SU-DHL-6 (cell line): ENCODE data around the gene TTLL9.

Experiments
- H2AFZ ChIP-seq: fragments of 200-600 bp; sonication (generic); 2 replicates; pipeline ENCODE4 v1.6.1; 2014; ENCODE audit warnings: low read depth, mild to moderate bottlenecking, moderate library complexity, mixed read lengths, antibody characterized with exemption, low read length; ENCODE audit not compliant: severe bottlenecking
- H3F3A ChIP-seq: fragments of 200-600 bp; shearing (Covaris generic); 2 replicates; pipeline ENCODE4 v1.6.0; 2016; ENCODE audit warnings: antibody characterized with exemption, mild to moderate bottlenecking; ENCODE audit not compliant: insufficient read depth
- H3K27ac ChIP-seq: fragments of 200-600 bp; sonication (generic); 2 replicates; pipeline ENCODE4 v1.5.1; 2016; ENCODE audit warnings: low read depth, mild to moderate bottlenecking, low read length, moderate library complexity, mixed read lengths
- H3K27me3 ChIP-seq: fragments of 200-600 bp; sonication (generic), shearing (Covaris generic); 2 replicates; pipeline ENCODE4 v1.6.0; 2014; ENCODE audit warnings: mild to moderate bottlenecking, low read length
- H3K36me3 ChIP-seq: fragments of 200-600 bp; sonication (generic); 2 replicates; pipeline ENCODE4 v1.6.1; 2014; ENCODE audit warnings: mild to moderate bottlenecking, low read length, mixed read lengths
- H3K4me2 ChIP-seq: fragments of 300-600, 200-600 bp; shearing (Covaris generic), sonication (generic); 2 replicates; pipeline ENCODE4 v1.6.0; 2014; ENCODE audit warnings: low read length, low read depth, mild to moderate bottlenecking; ENCODE audit not compliant: poor library complexity, severe bottlenecking
- H3K4me3 ChIP-seq: fragments of 200-600 bp; sonication (generic); 2 replicates; pipeline ENCODE4 v1.5.1; 2014; ENCODE audit warnings: antibody characterized with exemption, low read length, mild to moderate bottlenecking, mixed read lengths; ENCODE audit not compliant: insufficient read depth, poor library complexity, severe bottlenecking
- H3K79me2 ChIP-seq: fragments of 200-600 bp; sonication (generic); 2 replicates; pipeline ENCODE4 v1.6.1; 2014; ENCODE audit warnings: mild to moderate bottlenecking, low read length, moderate library complexity; ENCODE audit not compliant: insufficient read depth
- H3K9ac ChIP-seq: fragments of 200-600 bp; sonication (generic); 2 replicates; pipeline ENCODE4 v1.7.0; 2014; ENCODE audit warnings: mild to moderate bottlenecking, low read length
- H3K9me2 ChIP-seq: fragments of 200-600 bp; sonication (generic); replicated peaks from 2 replicates; pipeline ENCODE4 v1.6.1; 2014; ENCODE audit warnings: low read length; ENCODE audit not compliant: insufficient read depth
- H3K9me3 ChIP-seq: fragments of 200-600 bp; sonication (generic); 2 replicates; pipeline ENCODE4 v1.6.1; 2014; ENCODE audit warnings: low read length, mixed read lengths; ENCODE audit not compliant: insufficient read depth
- H4K20me1 ChIP-seq: fragments of 200-600 bp; sonication (generic); 2 replicates; pipeline ENCODE4 v1.6.1; 2014; ENCODE audit warnings: low read depth, mild to moderate bottlenecking, antibody characterized with exemption, low read length, moderate library complexity, mixed read lengths
- EZH2phosphoT487 ChIP-seq: fragments of 200-600 bp; sonication (generic), shearing (Covaris generic); conservative IDR thresholded peaks from 2 replicates; pipeline ENCODE4 v1.6.1; 2018; ENCODE audit warnings: mild to moderate bottlenecking, antibody characterized with exemption, low read length, moderate library complexity, mixed read lengths
- TF ChIP-seq, protein P1 (sequence below): fragments of 200-600 bp; sonication (generic); IDR thresholded peaks from one replicate; pipeline ENCODE4 v1.5.1; 2017; ENCODE audit warnings: antibody characterized with exemption, mild to moderate bottlenecking, low read length, moderate library complexity; ENCODE audit not compliant: insufficient read depth, poor library complexity, severe bottlenecking

Gene TTLL9

DNA sequence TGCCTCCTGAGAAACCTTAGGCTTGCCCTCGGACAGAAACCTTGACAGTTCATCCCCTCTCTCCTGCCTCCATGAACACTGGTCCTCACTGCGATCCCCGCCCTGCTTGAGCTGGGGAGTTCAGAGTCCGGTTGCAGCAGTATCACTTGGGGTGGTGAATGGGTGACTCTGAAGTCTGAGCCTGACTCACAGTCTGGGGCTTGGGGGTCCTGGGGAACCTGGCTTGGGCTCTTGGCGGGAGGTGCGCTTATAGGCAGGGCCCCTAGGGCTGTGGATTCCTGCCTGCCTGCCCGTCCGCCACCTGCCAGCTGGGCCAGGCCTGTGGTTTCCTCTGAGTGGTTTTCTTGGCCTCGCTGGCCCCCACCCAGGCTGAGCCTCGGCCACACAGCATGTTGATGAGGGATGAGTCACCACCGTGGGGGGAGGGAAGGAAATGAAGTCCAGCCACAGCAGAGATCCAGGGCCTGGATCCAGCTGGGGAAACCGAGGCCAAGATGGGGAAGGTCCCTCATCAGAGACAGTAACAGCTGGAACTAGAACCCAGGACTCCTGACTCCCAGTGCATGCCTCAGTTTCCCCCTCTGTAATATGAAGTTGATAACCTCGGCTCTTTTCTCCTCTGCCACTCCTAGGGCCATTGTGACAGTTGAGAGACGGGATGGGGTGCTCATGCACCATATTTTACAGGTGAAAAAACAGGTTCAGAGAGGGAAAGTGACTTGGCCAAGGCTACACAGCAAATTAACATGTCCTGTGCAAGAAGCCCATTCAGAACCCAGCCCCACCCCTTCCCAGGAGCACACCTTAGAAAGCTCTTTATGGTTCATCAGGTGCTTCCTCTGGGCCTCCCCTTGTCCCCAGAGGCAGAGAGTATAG is 34.2 kb upstream of the TTLL9 start:
- no peaks in the 10 kb centered on the region for H3K79me2 ChIP-seq
- H4K20me1 ChIP-seq: no peaks in the 10 kb centered on the region
- no peak overlapping the region for H3K27ac ChIP-seq
- H3K9me3 ChIP-seq: no peaks in the 10 kb centered on the region
- H3K4me2 ChIP-seq: no peak overlapping the region
- no peak overlapping the region for H3K9ac ChIP-seq
- H3K27me3 ChIP-seq: no peaks in the 10 kb centered on the region
- H3F3A ChIP-seq: no peaks in the 10 kb centered on the region
- H3K4me3 ChIP-seq: no peak overlapping the region
- TF ChIP-seq EZH2phosphoT487: no peak
- TF ChIP-seq, protein P1, sequence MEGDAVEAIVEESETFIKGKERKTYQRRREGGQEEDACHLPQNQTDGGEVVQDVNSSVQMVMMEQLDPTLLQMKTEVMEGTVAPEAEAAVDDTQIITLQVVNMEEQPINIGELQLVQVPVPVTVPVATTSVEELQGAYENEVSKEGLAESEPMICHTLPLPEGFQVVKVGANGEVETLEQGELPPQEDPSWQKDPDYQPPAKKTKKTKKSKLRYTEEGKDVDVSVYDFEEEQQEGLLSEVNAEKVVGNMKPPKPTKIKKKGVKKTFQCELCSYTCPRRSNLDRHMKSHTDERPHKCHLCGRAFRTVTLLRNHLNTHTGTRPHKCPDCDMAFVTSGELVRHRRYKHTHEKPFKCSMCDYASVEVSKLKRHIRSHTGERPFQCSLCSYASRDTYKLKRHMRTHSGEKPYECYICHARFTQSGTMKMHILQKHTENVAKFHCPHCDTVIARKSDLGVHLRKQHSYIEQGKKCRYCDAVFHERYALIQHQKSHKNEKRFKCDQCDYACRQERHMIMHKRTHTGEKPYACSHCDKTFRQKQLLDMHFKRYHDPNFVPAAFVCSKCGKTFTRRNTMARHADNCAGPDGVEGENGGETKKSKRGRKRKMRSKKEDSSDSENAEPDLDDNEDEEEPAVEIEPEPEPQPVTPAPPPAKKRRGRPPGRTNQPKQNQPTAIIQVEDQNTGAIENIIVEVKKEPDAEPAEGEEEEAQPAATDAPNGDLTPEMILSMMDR: no peak
- no peaks in the 10 kb centered on the region for H3K9me2 ChIP-seq
- no peaks in the 10 kb centered on the region for H3K36me3 ChIP-seq
- no peak overlapping the region for H2AFZ ChIP-seq

DNA sequence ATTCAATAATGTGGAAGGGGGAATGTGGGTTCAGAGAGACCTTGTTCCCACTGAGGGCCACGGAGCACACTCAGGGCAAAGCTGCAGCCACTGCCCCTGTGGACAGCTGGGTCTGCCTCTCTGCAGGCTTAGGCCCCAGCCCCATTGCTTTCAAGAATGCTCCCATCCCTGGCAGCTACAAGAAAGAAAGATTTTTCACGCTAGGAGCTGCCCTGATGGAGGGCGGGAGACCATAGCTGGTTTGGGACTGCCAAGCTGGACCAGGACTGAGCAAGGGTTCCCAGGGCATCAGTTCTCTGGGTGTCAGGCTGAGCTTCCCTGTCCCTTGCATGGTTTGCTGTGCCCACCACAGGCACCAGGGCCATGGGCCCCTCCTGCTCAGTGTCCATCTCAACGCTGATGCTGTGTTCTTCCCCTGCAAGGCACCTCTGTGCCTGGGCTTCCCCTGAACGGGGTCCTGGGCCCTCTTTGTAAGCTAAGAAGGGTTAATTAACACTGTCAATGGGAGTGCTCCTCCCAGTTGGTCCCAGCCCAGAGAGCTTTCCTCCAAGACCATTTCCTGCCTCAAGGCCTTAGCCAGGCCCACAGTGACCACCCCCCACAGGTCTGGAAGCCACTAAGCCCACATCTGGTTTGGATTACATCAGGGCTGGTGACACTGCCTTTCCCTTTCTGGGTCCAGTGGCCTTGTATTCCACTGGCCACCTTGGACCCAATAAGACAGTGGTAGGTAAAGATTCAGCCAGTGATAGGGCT is 33.4 kb upstream of the TTLL9 start:
- Histone ChIP-seq H2AFZ (no peak overlapping the region), H3K4me3 (no peak overlapping the region), H3K9me2 (no peaks in the 10 kb centered on the region), H3K9ac (no peak overlapping the region), H4K20me1 (no peaks in the 10 kb centered on the region), H3K4me2 (no peak overlapping the region), H3K27me3 (no peaks in the 10 kb centered on the region), H3K79me2 (no peaks in the 10 kb centered on the region), H3K9me3 (no peaks in the 10 kb centered on the region), H3K36me3 (no peaks in the 10 kb centered on the region), H3K27ac (no peak overlapping the region), H3F3A (no peaks in the 10 kb centered on the region)
- TF ChIP-seq EZH2phosphoT487: no peak
- TF ChIP-seq, protein P1: no peak

DNA sequence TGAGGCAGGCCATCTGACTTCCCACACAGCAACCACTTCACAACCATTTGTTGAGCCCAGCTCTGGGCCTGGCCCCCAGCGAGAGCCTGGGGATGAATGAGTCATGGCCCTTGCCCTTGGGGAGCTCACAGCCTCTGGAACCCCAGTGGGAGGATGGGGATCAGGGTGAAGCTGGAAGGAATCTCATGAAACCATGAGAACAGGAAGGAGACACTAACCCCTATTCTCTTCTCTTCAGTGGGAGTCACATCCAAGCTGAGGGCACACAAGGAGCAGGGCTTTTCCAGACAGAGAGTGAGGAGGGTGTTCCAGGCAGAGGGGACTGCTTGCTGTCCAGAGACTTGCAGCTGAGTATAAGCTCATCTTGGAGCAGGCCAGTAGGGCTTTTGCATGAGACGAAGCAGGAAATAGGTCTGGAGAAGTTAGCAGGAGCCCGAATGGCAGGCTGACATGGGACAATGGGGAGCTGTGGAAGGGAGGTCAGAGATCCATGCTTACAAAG is 32.5 kb upstream of the TTLL9 start:
- Histone ChIP-seq H3K4me3 (no peak overlapping the region), H3K4me2 (no peak overlapping the region), H3F3A (no peaks in the 10 kb centered on the region), H3K9me2 (no peaks in the 10 kb centered on the region), H3K9me3 (no peaks in the 10 kb centered on the region), H3K9ac (no peak overlapping the region), H3K27me3 (no peaks in the 10 kb centered on the region), H4K20me1 (no peaks in the 10 kb centered on the region), H2AFZ (no peak overlapping the region), H3K36me3 (no peaks in the 10 kb centered on the region), H3K79me2 (no peaks in the 10 kb centered on the region), H3K27ac (no peak overlapping the region)
- TF ChIP-seq EZH2phosphoT487: no peak
- TF ChIP-seq, protein P1: no peak
